ENCODE measurements around the gene EHBP1.

GRCh38 chr2:62661263-62661635 lies 44.3 kb upstream of the EHBP1 start:
- no peak for TF ChIP-seq YY1 (IDR thresholded peaks at IDR 0.05; ENCODE audit: insufficient read depth, insufficient read length)
- TF ChIP-seq SUZ12 (IDR thresholded peaks at IDR 0.05; ENCODE audit: extremely low read depth, insufficient read depth, insufficient read length): no peak
